H9 (cell line): ENCODE results near the gene CCDC34. TPM values are rescaled to one million over a fixed set of nuclear protein-coding genes. Genes with fewer than 3 reads are reported as not detected.

Experiments
- DNase-seq: peaks from one replicate; pipeline ENCODE4 v3.0.0-alpha.2; 2017
- H2AFZ ChIP-seq: one replicate; pipeline ENCODE4 v1.6.1; 2013; ENCODE audit warnings: mild to moderate bottlenecking, low read length, control low read depth, moderate library complexity
- H2AK5ac ChIP-seq: 2 replicates; pipeline ENCODE4 v1.6.1; 2013; ENCODE audit warnings: low read length, control low read depth, mixed read lengths; ENCODE audit not compliant: insufficient read length
- H2BK120ac ChIP-seq: one replicate; pipeline ENCODE4 v1.6.1; 2013; ENCODE audit warnings: low read depth, mild to moderate bottlenecking, low read length, control low read depth, inconsistent platforms; ENCODE audit not compliant: poor library complexity, severe bottlenecking
- H2BK12ac ChIP-seq: 2 replicates; pipeline ENCODE4 v1.6.1; 2013; ENCODE audit warnings: low read length, control low read depth, mixed read lengths, low read depth; ENCODE audit not compliant: insufficient read length
- H2BK15ac ChIP-seq: 2 replicates; pipeline ENCODE4 v1.6.1; 2013; ENCODE audit warnings: low read depth, low read length, control low read depth
- H2BK20ac ChIP-seq: one replicate; pipeline ENCODE4 v1.6.1; 2013; ENCODE audit warnings: low read depth, mild to moderate bottlenecking, low read length, control low read depth, inconsistent platforms; ENCODE audit not compliant: poor library complexity, severe bottlenecking
- H2BK5ac ChIP-seq: 2 replicates; pipeline ENCODE4 v1.6.1; 2013; ENCODE audit warnings: low read length, control low read depth, mixed read lengths; ENCODE audit not compliant: insufficient read length
- H3K14ac ChIP-seq: 2 replicates; pipeline ENCODE4 v1.6.1; 2013; ENCODE audit warnings: low read length, control low read depth; ENCODE audit not compliant: insufficient read depth
- H3K18ac ChIP-seq: 2 replicates; pipeline ENCODE4 v1.6.1; 2013; ENCODE audit warnings: low read depth, mild to moderate bottlenecking, mixed read lengths, low read length, control low read depth; ENCODE audit not compliant: insufficient read length
- H3K23ac ChIP-seq: 2 replicates; pipeline ENCODE4 v1.6.1; 2013; ENCODE audit warnings: low read length, control low read depth, mixed read lengths, low read depth; ENCODE audit not compliant: insufficient read length
- H3K23me2 ChIP-seq: 2 replicates; pipeline ENCODE4 v1.6.1; 2013; ENCODE audit warnings: low read depth, mild to moderate bottlenecking, mixed read lengths, low read length, control low read depth; ENCODE audit not compliant: insufficient read length, poor library complexity, severe bottlenecking
- H3K27ac ChIP-seq: 2 replicates; pipeline ENCODE4 v1.5.1; 2013; ENCODE audit warnings: low read length, control low read depth, mixed read lengths, low read depth; ENCODE audit not compliant: insufficient read length
- H3K27me3 ChIP-seq: 2 replicates; pipeline ENCODE4 v1.6.1; 2013; ENCODE audit warnings: low read length, control low read depth, inconsistent platforms; ENCODE audit not compliant: insufficient read depth
- H3K4ac ChIP-seq: 2 replicates; pipeline ENCODE4 v1.6.1; 2013; ENCODE audit warnings: low read depth, mild to moderate bottlenecking, control low read depth, inconsistent platforms, low read length, moderate library complexity
- H3K4me1 ChIP-seq: 2 replicates; pipeline ENCODE4 v1.6.1; 2013; ENCODE audit warnings: low read length, control low read depth, inconsistent platforms; ENCODE audit not compliant: insufficient read depth
- H3K4me2 ChIP-seq: 2 replicates; pipeline ENCODE4 v1.6.1; 2013; ENCODE audit warnings: low read length, control low read depth, mixed read lengths; ENCODE audit not compliant: insufficient read length, insufficient read depth
- H3K56ac ChIP-seq: 2 replicates; pipeline ENCODE4 v1.6.1; 2013; ENCODE audit warnings: low read depth, mild to moderate bottlenecking, mixed read lengths, low read length, control low read depth; ENCODE audit not compliant: insufficient read length
- H3K79me1 ChIP-seq: 2 replicates; pipeline ENCODE4 v1.6.1; 2013; ENCODE audit warnings: low read depth, mild to moderate bottlenecking, moderate library complexity, low read length, control low read depth, inconsistent platforms; ENCODE audit not compliant: insufficient read depth, poor library complexity, severe bottlenecking
- H3K79me2 ChIP-seq: 2 replicates; pipeline ENCODE4 v1.6.1; 2013; ENCODE audit warnings: low read length, control low read depth, inconsistent platforms; ENCODE audit not compliant: insufficient read depth
- H3K9ac ChIP-seq: 2 replicates; pipeline ENCODE4 v1.6.1; 2013; ENCODE audit warnings: low read length, control low read depth, mixed read lengths; ENCODE audit not compliant: insufficient read length; ENCODE audit errors: extremely low read depth
- H3K9me3 ChIP-seq: one replicate; pipeline ENCODE4 v1.6.1; 2013; ENCODE audit warnings: low read depth, low read length, inconsistent platforms; ENCODE audit not compliant: control insufficient read depth
- H3T11ph ChIP-seq: one replicate; pipeline ENCODE4 v1.6.1; 2013; ENCODE audit warnings: mild to moderate bottlenecking, low read length, control low read depth, inconsistent platforms
- H4K20me1 ChIP-seq: one replicate; pipeline ENCODE4 v1.6.1; 2013; ENCODE audit not compliant: control insufficient read depth, insufficient read length, insufficient read depth
- H4K5ac ChIP-seq: 2 replicates; pipeline ENCODE4 v1.6.1; 2013; ENCODE audit warnings: low read depth, mild to moderate bottlenecking, mixed read lengths, low read length, control low read depth; ENCODE audit not compliant: insufficient read length
- H4K8ac ChIP-seq: replicated peaks from 2 replicates; pipeline ENCODE4 v1.6.1; 2013; ENCODE audit warnings: low read length, control low read depth, mixed read lengths, low read depth; ENCODE audit not compliant: insufficient read length
- H4K91ac ChIP-seq: 2 replicates; pipeline ENCODE4 v1.6.1; 2013; ENCODE audit warnings: low read depth, mild to moderate bottlenecking, moderate library complexity, mixed read lengths, low read length, control low read depth; ENCODE audit not compliant: insufficient read length
- H3K27ac Mint-ChIP-seq, 3 experiments: 2 replicates in 2 of 3; 3 replicates in 1 of 3; pipeline ENCODE4 v1.8.0; 2020 to 2021; ENCODE audit warnings: mixed read lengths in 3 of 3, mild to moderate bottlenecking in 1 of 3, moderate library complexity in 1 of 3
- H3K27me3 Mint-ChIP-seq: 2 replicates; pipeline ENCODE4 v1.8.0; 2021; ENCODE audit warnings: low read depth, mild to moderate bottlenecking, moderate library complexity, mixed read lengths
- H3K36me3 Mint-ChIP-seq, 3 experiments: 2 replicates in 2 of 3; 3 replicates in 1 of 3; pipeline ENCODE4 v1.8.0; 2020 to 2021; ENCODE audit warnings: low read depth in 3 of 3, mixed read lengths in 3 of 3; ENCODE audit not compliant: insufficient read depth in 1 of 3
- H3K4me1 Mint-ChIP-seq, 2 experiments: 2 replicates each; pipeline ENCODE4 v1.8.0; 2020; ENCODE audit warnings: mixed read lengths in 2 of 2
- H3K4me3 Mint-ChIP-seq, 2 experiments: 2 replicates in 1 of 2; 3 replicates in 1 of 2; pipeline ENCODE4 v1.8.0; 2020 to 2021; ENCODE audit warnings: mild to moderate bottlenecking in 2 of 2, mixed read lengths in 2 of 2, moderate library complexity in 1 of 2
- H3K9me3 Mint-ChIP-seq, 2 experiments: 2 replicates in 1 of 2; 3 replicates in 1 of 2; pipeline ENCODE4 v1.8.0; 2020; ENCODE audit warnings: mild to moderate bottlenecking in 2 of 2, mixed read lengths in 2 of 2, moderate library complexity in 1 of 2
- WGBS: extraction: QIAGEN DNeasy Blood & Tissue Kit; methylation state at CpG from one replicate; pipeline ENCODE4 v1.1.7; 2013; ENCODE audit warnings: missing lambda C conversion rate, low lambda C conversion rate, mixed read lengths; ENCODE audit not compliant: insufficient read length; ENCODE audit errors: extremely low coverage; 5-methylcytosine and 5-hydroxymethylcytosine counted together
- total RNA-seq: library from RNA; stranded (reverse); gene quantifications from 2 replicates; pipeline ENCODE4 v1.2.1, GENCODE V29; 2021
- TF ChIP-seq, protein P1 (sequence below): fragments of 200-600 bp; sonication (generic); conservative IDR thresholded peaks from 3 replicates; pipeline ENCODE4 v1.8.0; 2021; ENCODE audit warnings: antibody characterized with exemption, mild to moderate bottlenecking

The CCDC34 gene
- total RNA-seq, 1 experiment from 2014 or later: 25.2 TPM

- peaks cover 40 to 50% of the 10 kb centered on the region in 2 experiments for H3K4me1 Mint-ChIP-seq
- TF ChIP-seq, protein P1, sequence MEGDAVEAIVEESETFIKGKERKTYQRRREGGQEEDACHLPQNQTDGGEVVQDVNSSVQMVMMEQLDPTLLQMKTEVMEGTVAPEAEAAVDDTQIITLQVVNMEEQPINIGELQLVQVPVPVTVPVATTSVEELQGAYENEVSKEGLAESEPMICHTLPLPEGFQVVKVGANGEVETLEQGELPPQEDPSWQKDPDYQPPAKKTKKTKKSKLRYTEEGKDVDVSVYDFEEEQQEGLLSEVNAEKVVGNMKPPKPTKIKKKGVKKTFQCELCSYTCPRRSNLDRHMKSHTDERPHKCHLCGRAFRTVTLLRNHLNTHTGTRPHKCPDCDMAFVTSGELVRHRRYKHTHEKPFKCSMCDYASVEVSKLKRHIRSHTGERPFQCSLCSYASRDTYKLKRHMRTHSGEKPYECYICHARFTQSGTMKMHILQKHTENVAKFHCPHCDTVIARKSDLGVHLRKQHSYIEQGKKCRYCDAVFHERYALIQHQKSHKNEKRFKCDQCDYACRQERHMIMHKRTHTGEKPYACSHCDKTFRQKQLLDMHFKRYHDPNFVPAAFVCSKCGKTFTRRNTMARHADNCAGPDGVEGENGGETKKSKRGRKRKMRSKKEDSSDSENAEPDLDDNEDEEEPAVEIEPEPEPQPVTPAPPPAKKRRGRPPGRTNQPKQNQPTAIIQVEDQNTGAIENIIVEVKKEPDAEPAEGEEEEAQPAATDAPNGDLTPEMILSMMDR: no peak
- no peak overlapping the region for H4K5ac ChIP-seq
- no peak overlapping the region for H2BK15ac ChIP-seq
- peaks cover 15 to 44% (median 22%) of the 10 kb centered on the region in 3 experiments for H3K36me3 Mint-ChIP-seq
- no peak overlapping the region for H3K27ac ChIP-seq
- H2BK20ac ChIP-seq: no peak overlapping the region
- H3K14ac ChIP-seq: no peak overlapping the region
- no peak overlapping the region for H3K23ac ChIP-seq
- H3K4ac ChIP-seq: no peak overlapping the region
- no peak overlapping the region for H2BK120ac ChIP-seq
- H3K27me3 ChIP-seq: no peaks in the 10 kb centered on the region
- no peak overlapping the region for H3K56ac ChIP-seq
- H2AK5ac ChIP-seq: no peak overlapping the region
- H3K4me2 ChIP-seq: no peak overlapping the region
- peaks cover 13 to 18% of the 10 kb centered on the region in 2 experiments for H3K9me3 Mint-ChIP-seq
- WGBS: no CpG with 5 or more reads among the region's 4 CpGs
- DNase-seq: no peak
- no peaks in the 10 kb centered on the region for H3K9me3 ChIP-seq
- H4K91ac ChIP-seq: no peak overlapping the region
- no peak overlapping the region for H2BK12ac ChIP-seq
- no peak overlapping the region for H2AFZ ChIP-seq
- H3K9ac ChIP-seq: no peak overlapping the region
- H4K20me1 ChIP-seq: no peaks in the 10 kb centered on the region
- no peak overlapping the region for H4K8ac ChIP-seq
- H3K18ac ChIP-seq: no peak overlapping the region
- no peak overlapping the region for H3K4me3 Mint-ChIP-seq
- H3K79me2 ChIP-seq: no peaks in the 10 kb centered on the region
- no peak overlapping the region for H3T11ph ChIP-seq
- H3K4me1 ChIP-seq: no peaks in the 10 kb centered on the region; the same call in 1 of the 2 replicates
- no peaks in the 10 kb centered on the region for H3K79me1 ChIP-seq
- H3K23me2 ChIP-seq: no peaks in the 10 kb centered on the region
- no peak overlapping the region for H2BK5ac ChIP-seq
- H3K27ac Mint-ChIP-seq: no peak overlapping the region; a peak in 1 of 7 replicates
- H3K27me3 Mint-ChIP-seq: no peaks in the 10 kb centered on the region
Measured at GRCh38 chr11:27329867-27330632, 33.0 kb downstream of the CCDC34 start.
